Keratinocyte (primary cell): ENCODE data around the gene URM1. TPM values are rescaled to one million over a fixed set of nuclear protein-coding genes. Genes with fewer than 3 reads are reported as not detected.

Source experiments
- DNase-seq: peaks from one replicate; pipeline ENCODE4 v3.0.0-alpha.2; 2011; ENCODE audit warnings: low read depth, missing footprints, low spot score
- FAIRE-seq: peaks from 2 replicates; lab custom pipeline; 2011; peaks lifted over from hg19 to GRCh38; lab: Jason Lieb, UNC
- H2AFZ ChIP-seq: 2 replicates; pipeline ENCODE4 v1.6.0; 2012; ENCODE audit warnings: low read length, control low read depth, inconsistent platforms; ENCODE audit not compliant: control insufficient read depth
- H3K27ac ChIP-seq: 2 replicates; pipeline ENCODE4 v1.5.1; 2011; ENCODE audit warnings: low read length; ENCODE audit not compliant: control insufficient read depth, insufficient read depth
- H3K27me3 ChIP-seq: 3 replicates; pipeline ENCODE4 v1.6.0; 2011; ENCODE audit warnings: low read length; ENCODE audit not compliant: control insufficient read depth, insufficient read depth; ENCODE audit errors: extremely low read depth
- H3K36me3 ChIP-seq, 2 experiments: 2 replicates in 1 of 2; 3 replicates in 1 of 2; pipeline ENCODE4 v1.5.1; 2011; ENCODE audit warnings: low read length in 2 of 2, mild to moderate bottlenecking in 1 of 2; ENCODE audit not compliant: control insufficient read depth in 2 of 2, insufficient read depth in 2 of 2; ENCODE audit errors: extremely low read depth in 1 of 2
- H3K4me1 ChIP-seq: 3 replicates; pipeline ENCODE4 v1.5.1; 2011; ENCODE audit warnings: low read length; ENCODE audit not compliant: control insufficient read depth, insufficient read depth; ENCODE audit errors: extremely low read depth
- H3K4me2 ChIP-seq: 3 replicates; pipeline ENCODE4 v1.6.0; 2011; ENCODE audit warnings: low read depth, low read length; ENCODE audit not compliant: control insufficient read depth, insufficient read depth; ENCODE audit errors: extremely low read depth
- H3K4me3 ChIP-seq, 3 experiments: fragments of 200-600 bp in 1 of 3; sonication (generic) in 1 of 3; 2 replicates in 2 of 3; 3 replicates in 1 of 3; pipeline ENCODE4 v1.5.1; 2011 to 2016; ENCODE audit warnings: low read length in 3 of 3, mild to moderate bottlenecking in 3 of 3, control low read depth in 2 of 3, inconsistent platforms in 1 of 3, low read depth in 1 of 3, mixed read lengths in 1 of 3, mixed run types in 1 of 3, moderate library complexity in 1 of 3; ENCODE audit not compliant: control insufficient read depth in 2 of 3, insufficient read depth in 2 of 3; ENCODE audit errors: extremely low read depth in 1 of 3
- H3K79me2 ChIP-seq: 2 replicates; pipeline ENCODE4 v1.6.0; 2012; ENCODE audit warnings: low read length; ENCODE audit not compliant: control insufficient read depth, insufficient read depth
- H3K9ac ChIP-seq: 3 replicates; pipeline ENCODE4 v1.6.0; 2011; ENCODE audit warnings: low read length; ENCODE audit not compliant: control insufficient read depth, insufficient read depth; ENCODE audit errors: extremely low read depth
- H3K9me1 ChIP-seq: 3 replicates; pipeline ENCODE4 v1.6.0; 2011; ENCODE audit warnings: low read length; ENCODE audit not compliant: control insufficient read depth, insufficient read depth; ENCODE audit errors: extremely low read depth
- H3K9me3 ChIP-seq: 2 replicates; pipeline ENCODE4 v1.5.1; 2012; ENCODE audit warnings: low read depth, low read length; ENCODE audit not compliant: control insufficient read depth
- H4K20me1 ChIP-seq: 3 replicates; pipeline ENCODE4 v1.6.0; 2011; ENCODE audit warnings: low read length; ENCODE audit not compliant: control insufficient read depth, insufficient read depth; ENCODE audit errors: extremely low read depth
- CTCF ChIP-seq, 3 experiments: IDR thresholded peaks in 1 of 3; conservative IDR thresholded peaks in 1 of 3; optimal IDR thresholded peaks in 1 of 3; 2 replicates in 2 of 3; 3 replicates in 1 of 3; pipeline versions ENCODE3 to v1.5.1; 2011; ENCODE audit warnings: low read length in 3 of 3, mild to moderate bottlenecking in 3 of 3, moderate library complexity in 2 of 3, control low read depth in 1 of 3, inconsistent platforms in 1 of 3; ENCODE audit not compliant: insufficient read depth in 2 of 3; ENCODE audit errors: extremely low read depth in 1 of 3
- EZH2 ChIP-seq: IDR thresholded peaks from one replicate; pipeline ENCODE4 v1.6.1; 2012; ENCODE audit warnings: inconsistent platforms, mild to moderate bottlenecking, low read length, moderate library complexity
- dilution Hi-C: fragments of 300-500 bp; cut with MboI; formaldehyde crosslinking; loops from one replicate; pipeline ENCODE4 v1.7.0; 2020; ENCODE audit warnings: low sequenced_read_pairs; ENCODE audit not compliant: extremely low pct_ligation_motif_present
- polyA plus RNA-seq, 5 experiments: library from polyadenylated mRNA; depleted of rRNA in 3 of 5; stranded (reverse) in 3 of 5; stranded (forward) in 1 of 5; unstranded in 1 of 5; fragments of >200 nt; gene quantifications; 1 replicate in 1 of 5; 2 replicates in 3 of 5; 3 replicates in 1 of 5; pipeline versions ENCODE4 v1.2.1 to v1.2.3, GENCODE V29; 2011 to 2012; ENCODE audit warnings: missing spikeins in 2 of 5, low read depth in 1 of 5, low replicate concordance in 1 of 5

The URM1 gene
- polyA plus RNA-seq, 1 donor (not counting 4 experiments of a cell fraction or from before 2014, with no cell fraction given), result 29.1 TPM

- Histone ChIP-seq H3K4me3 (peak overlapping the region; percentile 85 to 99 (median 93)), H3K27me3 (no peaks in the 10 kb centered on the region), H2AFZ (no peak overlapping the region), H3K9ac (peak overlapping the region; percentile 94), H3K4me1 (peaks cover 28% of the 10 kb centered on the region), H3K9me3 (no peaks in the 10 kb centered on the region), H3K36me3 (peaks cover 3 to 28% of the 10 kb centered on the region in 2 experiments), H3K4me2 (peak overlapping the region; percentile 93), H3K27ac (no peak overlapping the region), H4K20me1 (no peaks in the 10 kb centered on the region), H3K79me2 (peaks cover 36% of the 10 kb centered on the region), H3K9me1 (peaks cover 4% of the 10 kb centered on the region)
- FAIRE-seq (no peak), DNase-seq (no peak)
- dilution Hi-C loops, result no loop called here
- TF ChIP-seq EZH2, result no peak
- TF ChIP-seq CTCF (optimal IDR thresholded peaks at IDR 0.05 in 1 of 3, IDR thresholded peaks at IDR 0.05 in 1 of 3, conservative IDR thresholded peaks at IDR 0.05 in 1 of 3; ENCODE audit: extremely low read depth in 1 of 3, insufficient read depth in 2 of 3, low read length in 3 of 3), result no peak
Observed at GRCh38 chr9:128323791-128324190, 47.4 kb upstream of the URM1 start.

- Histone ChIP-seq H3K79me2 (peaks cover 36% of the 10 kb centered on the region), H3K4me2 (no peak overlapping the region), H4K20me1 (no peaks in the 10 kb centered on the region), H2AFZ (no peak overlapping the region), H3K27ac (no peak overlapping the region), H3K9me1 (peaks cover 4% of the 10 kb centered on the region), H3K4me1 (peaks cover 33% of the 10 kb centered on the region), H3K27me3 (no peaks in the 10 kb centered on the region), H3K4me3 (no peak overlapping the region), H3K9ac (no peak overlapping the region), H3K9me3 (no peaks in the 10 kb centered on the region), H3K36me3 (peaks cover 3 to 28% of the 10 kb centered on the region in 2 experiments)
- dilution Hi-C loops, result no loop called here
- DNase-seq, result no peak
- TF ChIP-seq CTCF (optimal IDR thresholded peaks at IDR 0.05 in 1 of 3, IDR thresholded peaks at IDR 0.05 in 1 of 3, conservative IDR thresholded peaks at IDR 0.05 in 1 of 3; ENCODE audit: extremely low read depth in 1 of 3, insufficient read depth in 2 of 3, low read length in 3 of 3) (no peak), EZH2 (no peak)
- FAIRE-seq, result no peak
Observed at GRCh38 chr9:128324401-128324800, 46.8 kb upstream of the URM1 start.
